ENCODE data around the gene WDR64. TPM values are rescaled to one million over a fixed set of nuclear protein-coding genes. Genes with fewer than 3 reads are reported as not detected.

The WDR64 gene
- total and polyA plus RNA-seq, 9 donors, result 0.10 to 0.67 (median 0.34) TPM; not detected in 2

- intact Hi-C loops (cut with DNase I), result no loop called here
- WGBS, 3 donors, result 47 to 56% (median 54%) methylated on average over 9 of the region's 9 CpGs
Observed at GRCh38 chr1:241627453-241628259, 24.4 kb upstream of the WDR64 start.

DNA sequence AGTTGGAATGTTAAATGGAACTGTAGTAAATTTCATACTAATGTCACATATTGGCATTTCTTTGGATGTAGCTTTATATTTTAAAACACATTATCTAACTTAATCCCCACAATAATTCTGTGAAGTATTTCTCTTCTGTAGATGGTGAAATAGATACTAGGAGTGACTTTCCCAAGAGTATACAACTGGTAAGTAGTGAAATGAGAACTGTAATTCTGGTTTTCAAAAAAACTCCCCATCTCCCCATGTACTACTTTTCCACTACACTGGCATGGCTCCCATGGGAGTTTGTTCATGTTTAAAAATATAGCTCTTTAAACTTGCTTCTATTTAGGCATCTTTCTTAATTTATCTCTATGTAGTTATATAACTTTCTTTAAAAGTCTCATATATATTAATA lies 22.1 kb upstream of the WDR64 start:
- no peaks in the 10 kb centered on the region for H3K4me1 ChIP-seq (ENCODE audit: insufficient read depth)
- H3K27me3 ChIP-seq, result no peaks in the 10 kb centered on the region
- intact Hi-C loops (cut with DNase I), result no loop called here
- TF ChIP-seq EP300 (IDR thresholded peaks at IDR 0.05) (no peak), CTCF (IDR thresholded peaks at IDR 0.05) (no peak), POLR2A (IDR thresholded peaks at IDR 0.05) (no peak)
- no peak overlapping the region for H3K27ac ChIP-seq
- H3K4me3 ChIP-seq, result no peak overlapping the region
- DNase-seq, result no peak
- H3K36me3 ChIP-seq, result no peaks in the 10 kb centered on the region
- H3K9me3 ChIP-seq, result no peaks in the 10 kb centered on the region

More at GRCh38 chr1:241627453-241628259, 24.4 kb upstream of the WDR64 start:
- H3K27ac ChIP-seq, result no peak overlapping the region
- no peak for DNase-seq
- TF ChIP-seq POLR2A (IDR thresholded peaks at IDR 0.05) (no peak), CTCF (IDR thresholded peaks at IDR 0.05) (no peak), EP300 (IDR thresholded peaks at IDR 0.05) (no peak)
- no peak overlapping the region for H3K4me3 ChIP-seq
- H3K36me3 ChIP-seq, result no peaks in the 10 kb centered on the region
- H3K4me1 ChIP-seq (ENCODE audit: insufficient read depth), result no peaks in the 10 kb centered on the region
- H3K27me3 ChIP-seq, result no peaks in the 10 kb centered on the region
- H3K9me3 ChIP-seq, result no peaks in the 10 kb centered on the region

DNA sequence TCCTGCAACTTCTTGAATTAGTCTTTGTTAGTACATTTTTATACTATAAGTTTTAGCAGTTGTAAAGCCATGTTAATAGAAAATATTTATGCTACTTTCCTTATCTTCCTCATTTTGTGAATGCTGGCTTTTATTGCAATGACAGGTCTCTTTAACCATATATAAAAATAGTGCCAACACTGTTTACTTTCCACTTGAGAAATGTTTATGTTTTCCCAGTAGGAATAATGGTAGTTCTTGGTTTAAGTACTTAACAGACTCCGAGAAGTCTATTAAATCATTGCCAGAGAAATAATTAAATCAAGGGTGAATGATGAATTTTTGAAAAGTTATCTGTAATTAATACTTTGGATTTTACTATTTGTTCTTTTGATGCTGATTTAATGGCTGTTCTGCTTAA lies 21.6 kb upstream of the WDR64 start:
- Histone ChIP-seq H3K9me3 (no peaks in the 10 kb centered on the region), H3K36me3 (no peaks in the 10 kb centered on the region), H3K4me1 (ENCODE audit: insufficient read depth) (no peaks in the 10 kb centered on the region), H3K27me3 (no peaks in the 10 kb centered on the region), H3K4me3 (no peak overlapping the region), H3K27ac (no peak overlapping the region)
- 81 to 98% (median 81%) methylated on average over 1 of the region's 1 CpG for WGBS, 3 donors
- TF ChIP-seq CTCF (IDR thresholded peaks at IDR 0.05) (no peak), POLR2A (IDR thresholded peaks at IDR 0.05) (no peak), EP300 (IDR thresholded peaks at IDR 0.05) (no peak)
- intact Hi-C loops (cut with DNase I), result no loop called here
- DNase-seq, result no peak

- TF ChIP-seq POLR2A (IDR thresholded peaks at IDR 0.05), result no peak
- no peak for TF ChIP-seq CTCF (IDR thresholded peaks at IDR 0.05)
- no peak for TF ChIP-seq EP300 (IDR thresholded peaks at IDR 0.05)
- Histone ChIP-seq H3K27me3 (no peaks in the 10 kb centered on the region), H3K4me3 (no peak overlapping the region), H3K27ac (no peak overlapping the region), H3K9me3 (no peaks in the 10 kb centered on the region), H3K36me3 (no peaks in the 10 kb centered on the region), H3K4me1 (ENCODE audit: insufficient read depth) (no peaks in the 10 kb centered on the region)
- DNase-seq, result no peak
- 97 to 100% (median 97%) methylated on average over 2 of the region's 2 CpGs for WGBS, 3 donors
- intact Hi-C loops (cut with DNase I), result no loop called here
Observed at GRCh38 chr1:241630899-241631298, 21.2 kb upstream of the WDR64 start.

Data from ovary (tissue), 9 donors.